ENCODE data around the gene PLRG1. TPM values are rescaled to one million over a fixed set of nuclear protein-coding genes. Genes with fewer than 3 reads are reported as not detected.

The PLRG1 gene
- total RNA-seq, 3 donors from 2014 or later = 38.1 to 61.2 (median 54.4) TPM

DNA sequence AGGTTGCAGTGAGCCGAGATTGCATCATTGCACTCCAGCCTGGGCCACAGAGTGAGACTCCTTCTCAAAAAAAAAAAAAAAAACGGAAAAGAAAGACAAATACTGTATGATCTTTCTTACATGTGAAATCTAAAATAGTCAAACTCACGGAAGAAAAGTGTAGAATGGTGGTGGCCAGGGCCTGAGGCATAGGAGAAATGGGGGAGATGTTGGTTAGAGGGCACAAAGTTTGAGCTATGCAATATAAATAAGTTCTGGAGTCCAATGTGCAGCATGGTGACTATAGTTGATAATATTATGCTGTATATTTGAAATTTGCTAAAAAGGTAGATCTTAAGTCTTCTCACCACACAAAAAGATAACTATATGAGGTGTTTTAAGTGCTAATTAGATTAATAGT lies 41.7 kb upstream of the PLRG1 start:
- Histone ChIP-seq H3K4me3 (no peak overlapping the region), H3K36me3 (no peaks in the 10 kb centered on the region), H3K27me3 (no peaks in the 10 kb centered on the region), H3K4me1 (no peaks in the 10 kb centered on the region), H3K27ac (no peak overlapping the region), H3K9me3 (no peaks in the 10 kb centered on the region)
- DNase-seq (ENCODE audit: low spot score in 2 of 2) = no peak
- intact Hi-C loops (cut with DNase I; ENCODE audit: low total_unique reads) = loop anchor here (10.0 kb wide), 1 partner anchor 293 kb away; no protein-coding TSS in a partner anchor
- TF ChIP-seq, protein P1, sequence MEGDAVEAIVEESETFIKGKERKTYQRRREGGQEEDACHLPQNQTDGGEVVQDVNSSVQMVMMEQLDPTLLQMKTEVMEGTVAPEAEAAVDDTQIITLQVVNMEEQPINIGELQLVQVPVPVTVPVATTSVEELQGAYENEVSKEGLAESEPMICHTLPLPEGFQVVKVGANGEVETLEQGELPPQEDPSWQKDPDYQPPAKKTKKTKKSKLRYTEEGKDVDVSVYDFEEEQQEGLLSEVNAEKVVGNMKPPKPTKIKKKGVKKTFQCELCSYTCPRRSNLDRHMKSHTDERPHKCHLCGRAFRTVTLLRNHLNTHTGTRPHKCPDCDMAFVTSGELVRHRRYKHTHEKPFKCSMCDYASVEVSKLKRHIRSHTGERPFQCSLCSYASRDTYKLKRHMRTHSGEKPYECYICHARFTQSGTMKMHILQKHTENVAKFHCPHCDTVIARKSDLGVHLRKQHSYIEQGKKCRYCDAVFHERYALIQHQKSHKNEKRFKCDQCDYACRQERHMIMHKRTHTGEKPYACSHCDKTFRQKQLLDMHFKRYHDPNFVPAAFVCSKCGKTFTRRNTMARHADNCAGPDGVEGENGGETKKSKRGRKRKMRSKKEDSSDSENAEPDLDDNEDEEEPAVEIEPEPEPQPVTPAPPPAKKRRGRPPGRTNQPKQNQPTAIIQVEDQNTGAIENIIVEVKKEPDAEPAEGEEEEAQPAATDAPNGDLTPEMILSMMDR (IDR thresholded peaks at IDR 0.05) = no peak
- TF ChIP-seq POLR2AphosphoS5 (IDR thresholded peaks at IDR 0.05) (no peak), POLR2A (IDR thresholded peaks at IDR 0.05) (no peak)

DNA sequence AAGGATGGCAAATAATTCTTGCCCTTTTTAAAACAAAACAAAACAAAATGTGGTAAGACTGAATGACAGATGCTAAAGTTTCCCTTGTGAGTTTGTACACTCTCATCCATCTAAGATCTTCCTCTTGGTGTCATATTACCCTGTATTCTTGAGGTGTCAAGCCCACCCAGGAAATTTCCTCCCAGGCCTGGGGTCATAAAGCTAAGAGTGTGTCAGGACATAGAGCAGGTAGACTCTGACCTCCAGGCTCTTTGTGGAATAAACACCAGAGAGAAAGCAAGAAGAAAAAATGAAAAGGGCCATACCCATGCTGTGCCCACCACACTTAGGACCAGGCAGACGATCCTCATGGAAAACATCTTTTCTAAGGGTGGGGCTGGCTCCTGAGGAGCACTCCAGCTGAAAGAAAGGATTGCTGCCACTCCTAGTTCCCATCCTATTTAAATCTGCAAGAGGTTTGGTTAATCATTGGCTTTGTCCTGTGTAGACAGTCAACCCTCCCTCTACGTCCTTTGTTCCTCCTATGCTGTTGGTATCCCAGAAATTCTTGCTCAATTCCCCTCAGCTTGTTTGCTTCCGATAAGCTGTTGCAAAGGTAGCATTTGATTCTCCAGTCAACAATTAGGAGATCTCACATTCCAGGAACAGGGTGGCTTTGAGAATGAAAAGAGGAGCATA lies 40.3 kb upstream of the PLRG1 start, which contains the start of gene FGA:
Gene FGA (minus strand): TSS at position 414 of the 678 bp plus-strand sequence. CDS start 55 bp downstream, at position 359.
- H3K4me1 ChIP-seq = no peaks in the 10 kb centered on the region
- no peak within 1 kb of the TSS for H3K4me3 ChIP-seq
- no peaks in the 10 kb centered on the region for H3K9me3 ChIP-seq
- TF ChIP-seq POLR2AphosphoS5 (IDR thresholded peaks at IDR 0.05) = no peak
- TF ChIP-seq, protein P1 (IDR thresholded peaks at IDR 0.05) = no peak
- no peak within 1 kb of the TSS for H3K27ac ChIP-seq
- no peak for DNase-seq (ENCODE audit: low spot score in 2 of 2)
- no peaks in the 10 kb centered on the region for H3K36me3 ChIP-seq
- intact Hi-C loops (cut with DNase I; ENCODE audit: low total_unique reads) = loop anchor here (10.0 kb wide), 1 partner anchor 294 kb away; no protein-coding TSS in a partner anchor
- H3K27me3 ChIP-seq = no peaks in the 10 kb centered on the region

DNA sequence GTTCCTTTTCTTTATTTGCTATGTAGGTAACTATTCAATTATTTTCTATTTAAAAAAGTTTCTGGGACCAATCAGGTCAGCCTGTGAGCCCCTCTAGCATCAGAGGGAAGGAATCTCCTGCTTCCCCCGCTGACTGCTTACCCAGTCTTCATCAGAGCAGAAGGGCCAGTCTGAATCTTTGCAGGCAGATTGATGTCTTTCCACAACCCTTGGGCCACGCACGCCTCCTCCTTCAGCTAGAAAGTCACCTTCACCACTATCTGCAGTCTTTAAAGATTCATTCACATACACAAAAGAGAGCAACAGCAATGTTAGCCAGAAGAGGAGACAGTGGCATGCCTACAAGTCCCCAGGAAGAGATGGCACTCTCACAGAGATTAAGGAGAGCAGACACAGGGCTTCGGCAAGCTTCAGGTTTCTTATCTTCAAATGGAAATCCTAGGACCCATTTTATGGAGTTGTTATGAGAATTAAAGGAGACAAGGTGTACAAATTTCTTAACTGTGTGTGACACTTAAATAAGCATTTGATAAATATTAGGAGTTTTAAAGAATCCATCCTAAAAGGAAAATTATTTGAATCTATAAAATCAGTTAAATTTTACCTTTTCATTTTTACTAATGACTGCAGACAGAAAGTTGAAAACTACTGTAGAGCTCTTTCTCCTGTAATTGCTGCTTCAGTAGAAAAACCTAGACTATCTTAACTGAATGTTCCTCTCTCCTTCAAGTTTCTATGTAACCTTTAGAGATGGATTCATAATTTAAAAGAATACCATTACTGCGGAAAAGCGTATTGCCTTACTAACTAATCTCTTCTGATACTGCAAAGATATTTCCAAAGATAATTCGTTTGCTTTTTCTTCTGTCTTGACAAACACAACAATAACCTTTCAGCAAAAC lies 39.3 kb upstream of the PLRG1 start:
- no peaks in the 10 kb centered on the region for H3K27me3 ChIP-seq
- H3K4me1 ChIP-seq = no peaks in the 10 kb centered on the region
- intact Hi-C loops (cut with DNase I; ENCODE audit: low total_unique reads) = loop anchor here (10.0 kb wide), 1 partner anchor 295 kb away; no protein-coding TSS in a partner anchor
- DNase-seq (ENCODE audit: low spot score in 2 of 2) = no peak
- no peak overlapping the region for H3K4me3 ChIP-seq
- no peak overlapping the region for H3K27ac ChIP-seq
- H3K36me3 ChIP-seq = no peaks in the 10 kb centered on the region
- H3K9me3 ChIP-seq = no peaks in the 10 kb centered on the region
- TF ChIP-seq POLR2A (IDR thresholded peaks at IDR 0.05) (no peak), POLR2AphosphoS5 (IDR thresholded peaks at IDR 0.05) (no peak)
- TF ChIP-seq, protein P1 (IDR thresholded peaks at IDR 0.05) = no peak

DNA sequence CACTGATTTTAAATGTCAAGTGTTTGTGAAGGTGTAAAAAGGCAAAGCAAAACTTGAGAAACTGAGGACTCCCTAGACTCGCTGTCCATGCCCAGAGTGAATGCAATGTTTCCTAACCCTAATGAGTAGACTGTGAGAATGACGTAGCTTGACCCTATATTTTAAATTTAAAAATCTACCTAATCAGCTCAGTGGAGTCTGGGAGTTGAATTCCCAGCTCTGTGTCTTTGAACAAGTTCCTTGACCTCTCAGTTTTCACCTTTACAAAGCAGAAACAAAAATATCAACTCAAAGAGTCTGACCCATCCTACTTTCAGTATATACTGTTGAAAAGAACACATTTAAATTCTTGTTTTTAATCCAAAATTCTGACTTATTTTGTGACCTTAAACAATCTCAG lies 38.0 kb upstream of the PLRG1 start:
- TF ChIP-seq POLR2AphosphoS5 (IDR thresholded peaks at IDR 0.05) (no peak), POLR2A (IDR thresholded peaks at IDR 0.05) (no peak)
- TF ChIP-seq, protein P1 (IDR thresholded peaks at IDR 0.05) = no peak
- Histone ChIP-seq H3K36me3 (no peaks in the 10 kb centered on the region), H3K9me3 (no peaks in the 10 kb centered on the region), H3K4me1 (no peaks in the 10 kb centered on the region), H3K4me3 (no peak overlapping the region), H3K27ac (no peak overlapping the region), H3K27me3 (no peaks in the 10 kb centered on the region)
- no peak for DNase-seq (ENCODE audit: low spot score in 2 of 2)
- intact Hi-C loops (cut with DNase I; ENCODE audit: low total_unique reads) = no loop called here

Data from breast epithelium (tissue), 4 donors.